ENCODE measurements around the gene KLHL8. TPM values are rescaled to one million over a fixed set of nuclear protein-coding genes. Genes with fewer than 3 reads are reported as not detected.
"Not testable (repeated sequence)": the region's sequence is repeated elsewhere in the genome, so short reads cannot be mapped to it uniquely, and the experiment has no call there.

KLHL8 gene
- total RNA-seq, 2 experiments from 2014 or later, result 10.2 to 11.0 TPM

DNA sequence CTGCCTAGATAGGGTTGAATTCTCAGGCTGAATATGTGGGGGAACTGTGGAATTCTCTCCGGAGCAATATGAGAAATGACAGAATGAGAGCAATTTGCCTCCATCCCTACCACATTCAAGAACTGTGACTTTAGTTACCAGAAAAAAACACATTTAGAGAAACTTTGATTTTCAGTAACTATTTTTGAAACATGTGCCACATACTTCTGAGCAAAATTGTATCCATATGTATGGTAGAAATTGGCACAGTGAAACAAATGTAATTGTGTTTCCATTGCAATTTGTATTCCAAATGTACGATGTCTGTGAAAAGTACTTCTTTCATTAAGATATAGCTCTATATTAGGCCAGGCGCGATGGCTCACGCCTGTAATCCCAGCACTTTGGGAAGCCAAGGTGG, 5.5 kb upstream of the KLHL8 start:
- H3K36me3 Mint-ChIP-seq, result no peaks in the 10 kb centered on the region
- H3K27ac Mint-ChIP-seq, result no peak overlapping the region
- CTCF ChIA-PET, result interaction anchor here (2.3 kb wide), 1 partner anchor 75 kb away, joined by 6 read pairs; no protein-coding TSS in a partner anchor
- no peaks in the 10 kb centered on the region for H3K9me3 Mint-ChIP-seq
- intact Hi-C loops (cut with micrococcal nuclease), result no loop called here
- POLR2A ChIA-PET, result no interaction called here
- no peaks in the 10 kb centered on the region for H3K4me1 Mint-ChIP-seq (ENCODE audit: low read depth)
- no peak for DNase-seq
- no peaks in the 10 kb centered on the region for H3K27me3 Mint-ChIP-seq
- no peak overlapping the region for H3K4me3 Mint-ChIP-seq

- ChIA-PET CTCF (interaction anchor here (0.7 to 1.1 kb wide), 3 partner anchors 10 to 1294 kb away, joined by 3 to 4 read pairs (median 3); no protein-coding TSS in a partner anchor), POLR2A (no interaction called here)
- Mint-ChIP-seq H3K27me3 (no peaks in the 10 kb centered on the region), H3K36me3 (no peaks in the 10 kb centered on the region), H3K4me3 (no peak overlapping the region), H3K27ac (no peak overlapping the region), H3K4me1 (ENCODE audit: low read depth) (peaks cover 2% of the 10 kb centered on the region), H3K9me3 (no peaks in the 10 kb centered on the region)
- DNase-seq, result no peak
- intact Hi-C loops (cut with micrococcal nuclease), result loop anchor here (5.0 kb wide), 1 partner anchor 122 kb away; no protein-coding TSS in a partner anchor
These were observed 3.9 kb upstream of the KLHL8 start for GRCh38 chr4:87224141-87224923.

GRCh38 chr4:87219632-87220093, 755 bp downstream of the KLHL8 start:
- peak overlapping the region; percentile 89 for H3K4me3 Mint-ChIP-seq

DNA sequence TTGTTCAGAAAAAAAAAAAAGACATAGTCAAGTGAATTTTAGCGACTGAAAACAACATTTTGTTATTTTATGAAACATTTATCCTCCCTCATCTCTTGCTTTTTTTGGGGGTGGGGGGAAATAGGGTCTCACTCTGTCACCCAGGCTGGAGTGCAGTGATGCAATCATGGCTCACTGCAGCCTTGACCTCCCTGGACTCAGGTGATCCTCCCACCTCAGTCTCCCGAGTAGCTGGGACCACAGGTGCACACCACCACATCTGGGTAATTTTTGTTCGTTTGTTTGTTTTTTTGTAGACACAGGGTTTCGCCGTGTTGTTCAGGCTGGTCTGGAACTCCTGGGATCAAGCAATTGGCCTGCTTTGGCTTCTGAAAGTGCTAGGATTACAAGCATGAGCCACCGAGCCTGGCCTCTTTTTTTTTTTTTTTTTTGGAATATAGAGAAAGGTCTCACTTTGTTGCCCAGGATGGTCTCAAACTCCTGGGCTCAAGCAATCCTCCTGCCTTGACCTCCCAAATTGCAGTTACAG, 3.1 kb downstream of the KLHL8 start:
- CTCF ChIA-PET, result interaction anchor here (1.2 kb wide), 1 partner anchor 295 kb away, joined by 6 read pairs; no protein-coding TSS in a partner anchor
- DNase-seq, H3K27me3 Mint-ChIP-seq, H3K4me3 Mint-ChIP-seq, H3K27ac Mint-ChIP-seq, POLR2A ChIA-PET, H3K36me3 Mint-ChIP-seq, H3K9me3 Mint-ChIP-seq: not testable (repeated sequence)
- intact Hi-C loops (cut with micrococcal nuclease), result loop anchor here (10.0 kb wide), 1 partner anchor 788 kb away; the partner anchor contains the start of gene PKD2
- H3K4me1 Mint-ChIP-seq (ENCODE audit: low read depth), result peaks cover 10% of the 10 kb centered on the region

More at GRCh38 chr4:87219632-87220093, 755 bp downstream of the KLHL8 start:
- Mint-ChIP-seq H3K4me1 (ENCODE audit: low read depth) (peaks cover 10% of the 10 kb centered on the region), H3K27me3 (no peaks in the 10 kb centered on the region), H3K36me3 (no peaks in the 10 kb centered on the region), H3K9me3 (no peaks in the 10 kb centered on the region), H3K27ac (peak overlapping the region; percentile 79)
- intact Hi-C loops (cut with micrococcal nuclease), result loop anchor here (1.0 to 10.0 kb wide), 5 partner anchors 16 to 785 kb away; partner anchors contain the start of genes AFF1 and PKD2
- POLR2A ChIA-PET, result interaction anchor here (0.6 to 1.0 kb wide), 3 partner anchors 20 to 327 kb away, joined by 3 to 5 read pairs (median 5); no protein-coding TSS in a partner anchor
- DNase-seq, result peak; percentile 65
- CTCF ChIA-PET, result interaction anchor here (0.7 to 2.5 kb wide), 8 partner anchors 14 to 316 kb away, joined by 3 to 15 read pairs (median 3); partner anchors contain the start of gene AFF1

DNA sequence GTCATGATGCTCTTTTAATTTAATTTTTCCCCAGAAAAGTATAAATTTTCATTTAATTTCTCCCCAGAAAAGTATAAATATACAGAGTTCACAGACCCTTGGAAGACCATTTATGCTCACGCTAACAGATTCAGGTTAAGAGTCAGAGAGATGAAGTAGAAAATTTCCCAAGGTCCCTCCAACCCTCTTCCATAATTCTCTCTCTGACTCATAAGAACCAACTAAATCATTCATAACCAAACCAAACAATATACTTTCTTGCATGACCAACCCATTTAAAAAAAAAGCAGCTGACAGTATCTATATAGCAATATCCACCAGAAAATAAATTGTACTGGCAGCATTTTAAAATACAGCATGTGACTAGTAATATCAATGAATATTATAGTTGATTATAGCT, 3.9 kb downstream of the KLHL8 start:
- POLR2A ChIA-PET, result no interaction called here
- intact Hi-C loops (cut with micrococcal nuclease), result loop anchor here (10.0 kb wide), 1 partner anchor 788 kb away; the partner anchor contains the start of gene PKD2
- Mint-ChIP-seq H3K9me3 (no peaks in the 10 kb centered on the region), H3K4me1 (ENCODE audit: low read depth) (peaks cover 10% of the 10 kb centered on the region), H3K27me3 (no peaks in the 10 kb centered on the region), H3K4me3 (no peak overlapping the region), H3K36me3 (no peaks in the 10 kb centered on the region), H3K27ac (no peak overlapping the region)
- no peak for DNase-seq
- CTCF ChIA-PET, result interaction anchor here (1.2 kb wide), 1 partner anchor 294 kb away, joined by 6 read pairs; no protein-coding TSS in a partner anchor

DNA sequence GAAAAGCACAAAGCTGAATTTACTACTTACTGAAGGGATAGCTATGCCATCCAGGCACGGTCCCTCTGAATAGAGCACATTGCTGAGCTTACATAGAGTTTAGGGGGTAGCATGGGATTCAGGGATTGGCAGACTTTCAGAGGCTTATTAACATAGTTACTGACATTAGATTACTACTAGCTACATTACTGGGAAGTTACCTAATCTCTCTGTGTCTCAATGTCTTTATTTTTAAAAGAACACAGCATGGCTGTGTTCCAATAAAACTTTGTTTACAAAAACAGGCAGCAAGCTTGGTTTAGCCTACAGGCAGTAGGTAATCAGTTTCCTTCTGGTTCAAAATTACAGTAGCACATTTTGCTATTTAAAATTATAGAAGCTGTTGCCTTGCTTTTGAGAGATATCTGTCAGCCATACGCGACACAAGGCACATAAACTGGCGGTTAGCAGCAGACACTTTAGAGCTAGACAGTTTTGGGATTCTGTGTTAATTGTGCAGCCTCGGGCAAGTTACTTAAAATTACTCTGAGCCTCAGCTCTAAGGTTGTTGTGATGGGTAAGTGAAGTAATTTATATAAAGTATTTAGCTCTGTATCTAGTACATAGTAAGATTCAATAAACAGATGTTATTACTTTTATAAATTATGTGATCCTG, 6.9 kb downstream of the KLHL8 start:
- no peak for DNase-seq

GRCh38 chr4:87211249-87211952, 9.0 kb downstream of the KLHL8 start:
- no peaks in the 10 kb centered on the region for H3K27me3 Mint-ChIP-seq
- no peak overlapping the region for H3K27ac Mint-ChIP-seq
- CTCF ChIA-PET, result no interaction called here
- POLR2A ChIA-PET, result no interaction called here
- intact Hi-C loops (cut with micrococcal nuclease), result loop anchor here (10.0 kb wide), 1 partner anchor 793 kb away; the partner anchor contains the start of gene PKD2
- no peaks in the 10 kb centered on the region for H3K9me3 Mint-ChIP-seq
- DNase-seq, result no peak
- peaks cover 4% of the 10 kb centered on the region for H3K4me1 Mint-ChIP-seq (ENCODE audit: low read depth)
- no peak overlapping the region for H3K4me3 Mint-ChIP-seq
- peaks cover 10% of the 10 kb centered on the region for H3K36me3 Mint-ChIP-seq

More for the DNA sequence above, 6.9 kb downstream of the KLHL8 start:
- Mint-ChIP-seq H3K4me1 (ENCODE audit: low read depth) (peaks cover 7% of the 10 kb centered on the region), H3K36me3 (no peaks in the 10 kb centered on the region), H3K9me3 (no peaks in the 10 kb centered on the region), H3K27ac (no peak overlapping the region), H3K27me3 (no peaks in the 10 kb centered on the region), H3K4me3 (no peak overlapping the region)
- intact Hi-C loops (cut with micrococcal nuclease), result loop anchor here (10.0 kb wide), 1 partner anchor 791 kb away; the partner anchor contains the start of gene PKD2
- ChIA-PET POLR2A (interaction anchor here (0.6 kb wide), 1 partner anchor 9 kb away, joined by 5 read pairs; no protein-coding TSS in a partner anchor), CTCF (interaction anchor here (0.7 kb wide), 1 partner anchor 63 kb away, joined by 4 read pairs; no protein-coding TSS in a partner anchor)

DNA sequence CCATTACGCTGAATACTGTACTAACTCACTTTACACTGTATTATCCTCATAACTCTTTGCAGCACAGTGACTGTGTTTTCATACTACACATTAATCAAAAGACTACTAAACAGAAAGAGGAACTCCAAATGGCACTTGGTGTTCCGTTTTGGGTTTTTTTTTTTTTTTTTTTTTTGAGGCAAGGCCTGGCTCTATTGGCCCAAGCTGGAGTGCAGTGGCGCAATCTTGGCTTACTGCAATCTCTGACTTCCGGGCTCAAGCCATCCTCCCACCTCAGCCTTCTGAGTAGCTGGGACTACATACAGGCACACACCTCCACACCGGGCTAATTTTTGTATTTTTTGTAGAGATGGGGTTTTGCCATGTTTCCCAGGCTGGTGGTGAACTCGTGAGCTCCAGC, 10.7 kb downstream of the KLHL8 start:
- H3K4me3 Mint-ChIP-seq, result no peak overlapping the region
- CTCF ChIA-PET, result no interaction called here

GRCh38 chr4:87209182-87209581, 11.2 kb downstream of the KLHL8 start:
- Mint-ChIP-seq H3K4me1 (ENCODE audit: low read depth) (peaks cover 4% of the 10 kb centered on the region), H3K27me3 (no peaks in the 10 kb centered on the region), H3K27ac (no peak overlapping the region), H3K36me3 (peaks cover 15% of the 10 kb centered on the region), H3K4me3 (no peak overlapping the region), H3K9me3 (no peaks in the 10 kb centered on the region)
- intact Hi-C loops (cut with micrococcal nuclease), result no loop called here
- DNase-seq, result no peak
- CTCF ChIA-PET, result no interaction called here
- POLR2A ChIA-PET, result no interaction called here

More for the DNA sequence above, 10.7 kb downstream of the KLHL8 start:
- Mint-ChIP-seq H3K36me3 (peaks cover 10% of the 10 kb centered on the region), H3K27ac (no peak overlapping the region), H3K9me3 (no peaks in the 10 kb centered on the region), H3K4me1 (ENCODE audit: low read depth) (peaks cover 4% of the 10 kb centered on the region), H3K27me3 (no peaks in the 10 kb centered on the region)
- POLR2A ChIA-PET, result no interaction called here
- no peak for DNase-seq
- intact Hi-C loops (cut with micrococcal nuclease), result loop anchor here (10.0 kb wide), 1 partner anchor 795 kb away; the partner anchor contains the start of gene PKD2

- intact Hi-C loops (cut with micrococcal nuclease), result no loop called here
- CTCF ChIA-PET, result no interaction called here
- Mint-ChIP-seq H3K27ac (no peak overlapping the region), H3K36me3 (peaks cover 29% of the 10 kb centered on the region), H3K27me3 (no peaks in the 10 kb centered on the region), H3K4me3 (no peak overlapping the region), H3K4me1 (ENCODE audit: low read depth) (peaks cover 2% of the 10 kb centered on the region), H3K9me3 (peaks cover 11% of the 10 kb centered on the region)
- POLR2A ChIA-PET, result interaction anchor here (0.7 kb wide), 1 partner anchor 9 kb away, joined by 5 read pairs; no protein-coding TSS in a partner anchor
- DNase-seq, result no peak
These were observed 15.9 kb downstream of the KLHL8 start for GRCh38 chr4:87204559-87204958.

- Mint-ChIP-seq H3K4me3 (no peak overlapping the region), H3K36me3 (peaks cover 4% of the 10 kb centered on the region), H3K27ac (no peak overlapping the region), H3K4me1 (ENCODE audit: low read depth) (peaks cover 21% of the 10 kb centered on the region), H3K9me3 (no peaks in the 10 kb centered on the region), H3K27me3 (no peaks in the 10 kb centered on the region)
- CTCF ChIA-PET, result interaction anchor here (0.6 kb wide), 1 partner anchor 37 kb away, joined by 3 read pairs; no protein-coding TSS in a partner anchor
- DNase-seq, result no peak
- POLR2A ChIA-PET, result no interaction called here
- intact Hi-C loops (cut with micrococcal nuclease), result no loop called here
These were observed 23.5 kb downstream of the KLHL8 start for GRCh38 chr4:87196927-87197326.

Measured in activated CD4-positive, alpha-beta memory T cell treated with anti-CD3 and anti-CD28 coated beads for 36 hours (primary cell).